Measurements from ENCODE around the gene CXCR3. TPM values are rescaled to one million over a fixed set of nuclear protein-coding genes. Genes with fewer than 3 reads are reported as not detected.

Gene CXCR3
- total RNA-seq: 1 to 10 TPM in 1 of 9 donors, under 1 TPM in 3, not detected in 5; 0.26 to 2.6 (median 0.33) TPM
- under 1 TPM in 1 of 2 donors, not detected in 1; 0.11 TPM for polyA plus RNA-seq
- long read RNA-seq, donor 1: 0 reads
- long read RNA-seq, donor 2, partial matches to known transcripts: 0 of 1 reads
- long read RNA-seq, donor 2, other reads (novel, unspliced or antisense): 1 of 1 reads
- long read RNA-seq, donor 3: 0 reads

DNA sequence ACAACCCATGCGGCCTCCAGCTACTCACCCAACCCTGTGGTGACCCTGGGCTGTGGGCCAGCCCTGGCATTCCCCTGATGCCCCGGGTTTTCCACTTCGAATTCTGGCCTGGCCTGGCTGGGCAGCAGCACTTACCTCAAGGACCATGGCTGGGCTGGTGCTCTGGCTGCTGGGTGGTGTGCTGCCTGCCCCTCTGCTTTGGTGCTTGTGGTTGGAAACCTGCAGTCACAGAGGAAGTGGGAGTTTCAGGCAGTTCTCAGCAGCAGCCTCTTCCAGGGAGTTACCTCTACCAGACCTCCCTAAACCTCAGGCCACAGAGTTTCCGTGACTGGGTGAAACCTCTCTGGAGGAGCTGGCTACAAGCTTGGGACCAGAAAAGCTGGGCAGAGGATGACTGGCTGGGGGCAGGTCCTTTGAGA, at the start of gene CXCR3:
Gene CXCR3 (minus strand): TSS at position 209 of the 419 bp plus-strand sequence. CDS start 62 bp downstream, at position 147.
- Histone ChIP-seq H3K4me1 (peaks cover 0 to 17% (median 10%) of the 10 kb centered on the region in 12 donors), H3K9me3 (no peaks in the 10 kb centered on the region), H3K27me3 (no peaks in the 10 kb centered on the region), H3K4me3 (peak within 1 kb of the TSS in 2 of 12 donors; percentile 26 to 47), H3K27ac (peak within 1 kb of the TSS in 1 of 12 donors; percentile 55), H3K36me3 (peaks cover 0 to 16% (median 9%) of the 10 kb centered on the region in 9 donors)
- 40 to 64% (median 51%) methylated on average over 4 of the region's 4 CpGs for WGBS, 4 donors
- TF ChIP-seq, protein P1, sequence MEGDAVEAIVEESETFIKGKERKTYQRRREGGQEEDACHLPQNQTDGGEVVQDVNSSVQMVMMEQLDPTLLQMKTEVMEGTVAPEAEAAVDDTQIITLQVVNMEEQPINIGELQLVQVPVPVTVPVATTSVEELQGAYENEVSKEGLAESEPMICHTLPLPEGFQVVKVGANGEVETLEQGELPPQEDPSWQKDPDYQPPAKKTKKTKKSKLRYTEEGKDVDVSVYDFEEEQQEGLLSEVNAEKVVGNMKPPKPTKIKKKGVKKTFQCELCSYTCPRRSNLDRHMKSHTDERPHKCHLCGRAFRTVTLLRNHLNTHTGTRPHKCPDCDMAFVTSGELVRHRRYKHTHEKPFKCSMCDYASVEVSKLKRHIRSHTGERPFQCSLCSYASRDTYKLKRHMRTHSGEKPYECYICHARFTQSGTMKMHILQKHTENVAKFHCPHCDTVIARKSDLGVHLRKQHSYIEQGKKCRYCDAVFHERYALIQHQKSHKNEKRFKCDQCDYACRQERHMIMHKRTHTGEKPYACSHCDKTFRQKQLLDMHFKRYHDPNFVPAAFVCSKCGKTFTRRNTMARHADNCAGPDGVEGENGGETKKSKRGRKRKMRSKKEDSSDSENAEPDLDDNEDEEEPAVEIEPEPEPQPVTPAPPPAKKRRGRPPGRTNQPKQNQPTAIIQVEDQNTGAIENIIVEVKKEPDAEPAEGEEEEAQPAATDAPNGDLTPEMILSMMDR (IDR thresholded peaks at IDR 0.05): no peak
- no peak for TF ChIP-seq POLR2A (IDR thresholded peaks at IDR 0.05)
- ATAC-seq (peak; percentile 11 to 44 (median 24)), DNase-seq (peak in 4 of 5 donors; percentile 24 to 60 (median 32))
- intact Hi-C loops (cut with DNase I): loop anchor here in 1 of 10 donors (5.0 kb wide), 1 partner anchor 34 kb away; no protein-coding TSS in a partner anchor

DNA sequence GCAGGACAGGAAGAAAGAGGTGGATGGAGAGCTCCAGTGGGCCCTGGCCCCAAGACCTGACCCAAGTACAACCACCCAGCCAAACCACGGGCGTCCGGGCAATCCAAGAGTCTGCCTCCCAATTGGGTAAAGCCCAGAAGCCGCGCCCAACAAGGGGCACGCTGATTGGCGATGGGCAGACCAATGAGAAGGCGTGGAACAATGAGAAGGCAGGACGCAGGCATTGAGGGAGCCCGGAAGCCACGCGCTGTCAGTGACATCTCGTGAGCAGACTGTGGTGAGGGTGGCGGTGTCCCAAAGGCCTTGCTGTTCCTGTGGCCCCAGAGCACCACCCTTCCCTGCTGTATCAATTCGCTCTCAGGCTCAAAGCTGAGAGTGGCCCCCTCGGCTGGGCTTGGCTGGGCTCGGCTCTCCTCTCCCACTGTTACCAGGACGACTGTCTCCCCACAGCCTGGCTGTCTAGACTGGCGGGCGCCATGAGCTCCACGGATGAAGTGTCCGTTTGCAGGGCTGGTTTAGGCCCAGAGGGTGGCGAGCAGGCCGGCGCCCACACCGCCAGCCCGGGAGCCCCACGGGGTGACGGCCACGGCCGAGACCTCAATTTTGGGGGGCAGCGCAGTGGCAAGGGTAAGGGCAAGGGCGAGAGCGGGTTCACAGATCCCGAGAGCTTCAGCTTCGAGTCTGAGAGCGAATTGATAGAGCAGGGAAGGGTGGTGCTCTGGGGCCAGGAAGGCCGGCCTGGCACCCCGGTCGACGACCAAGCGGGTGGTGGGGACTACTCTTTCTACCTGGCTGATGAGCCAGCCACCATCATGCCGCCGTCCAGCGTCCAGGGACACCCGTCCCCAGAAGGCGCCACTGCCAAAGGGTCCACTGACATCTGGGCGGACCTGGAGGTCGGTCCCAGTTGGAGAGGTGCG, 49.3 kb upstream of the CXCR3 start, which contains the start of gene LOC101059915:
Gene LOC101059915 (plus strand): TSS at position 219 of the 920 bp plus-strand sequence.
- Histone ChIP-seq H3K27me3 (no peaks in the 10 kb centered on the region), H3K27ac (no peak within 1 kb of the TSS), H3K4me1 (no peaks in the 10 kb centered on the region), H3K9me3 (no peaks in the 10 kb centered on the region), H3K4me3 (no peak within 1 kb of the TSS), H3K36me3 (no peaks in the 10 kb centered on the region)
- TF ChIP-seq, protein P1 (IDR thresholded peaks at IDR 0.05): no peak
- no peak for TF ChIP-seq POLR2A (IDR thresholded peaks at IDR 0.05)
- WGBS, 4 donors: 91 to 96% (median 94%) methylated on average over 37 to 50 of the region's 50 CpGs
- DNase-seq (no peak), ATAC-seq (no peak)
- intact Hi-C loops (cut with DNase I): no loop called here

DNA sequence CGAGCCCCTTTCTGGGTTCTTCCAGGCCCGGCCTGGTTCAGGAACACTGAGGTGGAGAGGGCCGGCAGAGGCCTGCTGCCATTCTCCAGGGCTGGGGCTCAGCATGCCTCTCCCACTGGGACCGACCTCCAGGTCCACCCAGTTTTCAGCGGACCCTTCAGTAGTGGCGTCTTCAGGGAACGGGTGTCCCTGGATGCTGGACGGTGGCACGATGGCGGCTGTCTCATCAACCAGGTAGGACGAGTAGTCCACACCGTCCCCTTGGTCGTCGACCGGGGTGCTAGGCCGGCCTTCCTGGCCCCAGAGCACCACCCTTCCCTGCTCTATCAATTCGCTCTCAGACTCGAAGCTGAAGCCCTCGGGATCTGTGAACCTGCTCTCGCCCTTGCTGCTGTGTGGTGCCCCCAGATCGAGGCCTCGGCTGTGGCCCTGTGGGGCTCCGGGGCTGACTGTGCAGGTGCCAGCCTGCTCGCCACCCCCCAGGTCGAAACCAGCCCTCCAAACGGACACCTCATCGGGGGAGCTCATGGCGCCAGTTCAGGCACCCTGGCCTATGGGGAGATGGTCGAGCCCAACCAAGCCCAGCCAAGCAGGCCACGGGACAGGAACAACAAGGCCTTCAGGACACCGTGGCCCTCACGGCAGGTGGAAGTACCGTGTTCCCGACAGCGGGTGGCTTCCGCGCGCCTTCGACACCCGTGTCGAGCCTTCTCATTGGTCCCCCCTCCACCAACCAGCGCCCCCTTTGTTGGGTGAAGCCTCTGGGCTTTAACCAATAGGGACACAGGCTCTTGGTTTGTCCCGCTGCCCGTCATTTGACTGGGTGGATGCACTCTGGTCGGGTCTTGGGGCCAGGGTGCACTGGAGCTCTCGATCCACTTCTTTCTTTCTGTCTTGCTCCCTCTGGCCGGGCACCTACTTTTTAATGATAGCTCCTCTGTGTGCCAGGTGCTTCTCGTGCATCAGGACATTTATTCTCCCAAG, 48.2 kb upstream of the CXCR3 start:
- intact Hi-C loops (cut with DNase I): no loop called here
- ATAC-seq (no peak), DNase-seq (no peak)
- Histone ChIP-seq H3K36me3 (no peaks in the 10 kb centered on the region), H3K4me3 (no peak overlapping the region), H3K27ac (no peak overlapping the region), H3K27me3 (no peaks in the 10 kb centered on the region), H3K4me1 (no peaks in the 10 kb centered on the region), H3K9me3 (no peaks in the 10 kb centered on the region)
- 92 to 97% (median 94%) methylated on average over 48 of the region's 48 CpGs for WGBS, 4 donors
- TF ChIP-seq, protein P1 (IDR thresholded peaks at IDR 0.05): no peak
- no peak for TF ChIP-seq POLR2A (IDR thresholded peaks at IDR 0.05)

All from heart left ventricle (tissue), 16 donors.